ENCODE data around the gene CCDC142.

The CCDC142 gene

GRCh38 chr2:74482801-74483674 lies at the start of gene CCDC142, which contains the start of gene TTC31:
Gene CCDC142, minus strand, starts transcription at chr2:74482998. Its CDS starts 161 bp downstream, at chr2:74482837.
Gene TTC31, plus strand, starts transcription at chr2:74483081. Its CDS starts 15 bp downstream, at chr2:74483096.
- peak; percentile 95 for DNase-seq

- DNase-seq, result peak; percentile 64
Observed at GRCh38 chr2:74532222-74532621, 49.4 kb upstream of the CCDC142 start.

GRCh38 chr2:74531666-74532065 lies 48.9 kb upstream of the CCDC142 start:
- DNase-seq, result no peak

GRCh38 chr2:74530239-74531187 lies 47.7 kb upstream of the CCDC142 start:
- peak; percentile 70 for DNase-seq

GRCh38 chr2:74529357-74530238 lies 46.8 kb upstream of the CCDC142 start, which contains the start of the genes AUP1 and HTRA2:
Gene AUP1, minus strand, starts transcription at chr2:74529706. Its CDS starts 77 bp downstream, at chr2:74529629.
Gene HTRA2, plus strand, starts transcription at chr2:74529933. Its CDS starts 74 bp downstream, at chr2:74530007.
- DNase-seq, result peak; percentile 90

GRCh38 chr2:74528600-74529356 lies 46.0 kb upstream of the CCDC142 start:
- DNase-seq, result peak; percentile 28

- DNase-seq, result no peak
Observed at GRCh38 chr2:74527741-74528140, 44.9 kb upstream of the CCDC142 start.

GRCh38 chr2:74526649-74527230 lies 43.9 kb upstream of the CCDC142 start:
- DNase-seq, result no peak

GRCh38 chr2:74525717-74526648 lies 43.2 kb upstream of the CCDC142 start, which contains the start of gene DQX1:
Gene DQX1, minus strand, starts transcription at chr2:74526231. Its CDS starts 502 bp downstream, at chr2:74525729.
- DNase-seq, result peak; percentile 49

GRCh38 chr2:74524955-74525716 lies 42.3 kb upstream of the CCDC142 start:
- DNase-seq, result no peak

- DNase-seq, result no peak
Observed at GRCh38 chr2:74524005-74524404, 41.2 kb upstream of the CCDC142 start.

- no peak for DNase-seq
Observed at GRCh38 chr2:74522516-74522915, 39.7 kb upstream of the CCDC142 start.

- no peak for DNase-seq
Observed at GRCh38 chr2:74516650-74517049, 33.9 kb upstream of the CCDC142 start.

- peak; percentile 81 for DNase-seq
Observed at GRCh38 chr2:74515981-74516633, 33.3 kb upstream of the CCDC142 start.

- DNase-seq, result no peak
Observed at GRCh38 chr2:74515271-74515980, 32.6 kb upstream of the CCDC142 start.

- DNase-seq, result no peak
Observed at GRCh38 chr2:74514368-74515270, 31.8 kb upstream of the CCDC142 start, which contains the start of gene TLX2. Gene TLX2, plus strand, starts transcription at chr2:74514450. Its CDS starts 357 bp downstream, at chr2:74514807.

Data from CD4-positive, alpha-beta T cell treated with Interleukin-12 subunit alpha and Interleukin-12 subunit beta, for 1 hour (primary cell).